Ascending aorta (tissue), 2 donors: ENCODE data around the gene DNM1. TPM values are rescaled to one million over a fixed set of nuclear protein-coding genes. Genes with fewer than 3 reads are reported as not detected.

ENCODE experiments used
- DNase-seq, 2 donors: peaks; one replicate each; pipeline ENCODE4 v3.0.0-alpha.2; 2019; ENCODE audit warnings: low spot score in 2 of 2
- H3K27ac ChIP-seq, 2 donors: fragments of 200-600 bp; sonication (generic); one replicate each; pipeline ENCODE4 v1.5.1; 2016 to 2017; ENCODE audit warnings: mild to moderate bottlenecking in 1 of 2
- H3K27me3 ChIP-seq: fragments of 200-600 bp; sonication (generic); one replicate; pipeline ENCODE4 v1.5.1; 2017
- H3K36me3 ChIP-seq, 2 donors: fragments of 200-600 bp; sonication (generic); one replicate each; pipeline ENCODE4 v1.5.1; 2016
- H3K4me1 ChIP-seq, 2 donors: fragments of 200-600 bp; sonication (generic); one replicate each; pipeline ENCODE4 v1.5.1; 2016 to 2017; ENCODE audit warnings: mild to moderate bottlenecking in 1 of 2
- H3K4me3 ChIP-seq, 2 donors: fragments of 200-600 bp; sonication (generic); one replicate each; pipeline ENCODE4 v1.5.1; 2016 to 2017; ENCODE audit warnings: mild to moderate bottlenecking in 1 of 2
- H3K9me3 ChIP-seq, 2 donors: fragments of 200-600 bp; sonication (generic); one replicate each; pipeline ENCODE4 v1.5.1; 2016
- CTCF ChIP-seq, 3 experiments: fragments of 200-600 bp in 2 of 3; fragments of 450-650 bp in 1 of 3; sonication (generic) in 2 of 3; IDR thresholded peaks; one replicate each; pipeline ENCODE4 v1.5.1; 2016 to 2019; ENCODE audit warnings: antibody characterized with exemption in 3 of 3, mild to moderate bottlenecking in 1 of 3, moderate library complexity in 1 of 3
- intact Hi-C: fragments of 100-400 bp; cut with DNase I; formaldehyde crosslinking; loops from one replicate; pipeline ENCODE4 v1.15.1; 2023
- total RNA-seq: library from RNA; depleted of rRNA; stranded (reverse); fragments of >200 nt; gene quantifications from one replicate; pipeline ENCODE4 v1.1.0, GENCODE V29; 2016

Gene DNM1
- total RNA-seq, 1 donor from 2014 or later = 31.9 TPM

DNA sequence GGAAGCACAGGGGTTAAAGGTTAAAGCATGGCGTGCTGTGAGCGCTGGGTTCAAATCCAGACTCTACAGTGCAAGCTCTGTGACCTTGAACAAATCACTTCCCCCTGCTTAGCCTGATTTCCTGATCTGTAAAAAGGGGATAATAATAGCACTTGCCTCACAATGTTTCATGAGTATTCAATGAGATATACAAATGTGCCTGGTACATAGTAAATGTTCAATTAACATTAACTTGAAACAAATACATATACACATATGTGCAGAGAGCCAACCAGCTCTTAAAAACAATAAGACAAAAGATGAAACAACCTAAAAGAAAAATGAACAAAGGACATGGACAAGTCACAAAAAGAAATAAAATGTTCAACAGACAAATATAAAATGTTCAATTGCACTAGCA lies 15.8 kb upstream of the DNM1 start:
- H3K4me1 ChIP-seq = peaks cover 0 to 9% of the 10 kb centered on the region in 2 donors
- no peaks in the 10 kb centered on the region for H3K27me3 ChIP-seq
- intact Hi-C loops = no loop called here
- H3K36me3 ChIP-seq = peaks cover 44% of the 10 kb centered on the region in 2 donors
- H3K27ac ChIP-seq = no peak overlapping the region
- TF ChIP-seq CTCF (IDR thresholded peaks at IDR 0.05) = no peak
- no peak for DNase-seq
- no peaks in the 10 kb centered on the region for H3K9me3 ChIP-seq
- H3K4me3 ChIP-seq = no peak overlapping the region

GRCh38 chr9:128188209-128188608 lies 15.0 kb upstream of the DNM1 start:
- Histone ChIP-seq H3K4me3 (no peak overlapping the region), H3K36me3 (peaks cover 38 to 40% of the 10 kb centered on the region in 2 donors), H3K4me1 (peaks cover 0 to 13% of the 10 kb centered on the region in 2 donors), H3K27ac (no peak overlapping the region), H3K9me3 (no peaks in the 10 kb centered on the region), H3K27me3 (no peaks in the 10 kb centered on the region)
- intact Hi-C loops = no loop called here
- no peak for TF ChIP-seq CTCF (IDR thresholded peaks at IDR 0.05)
- no peak for DNase-seq

DNA sequence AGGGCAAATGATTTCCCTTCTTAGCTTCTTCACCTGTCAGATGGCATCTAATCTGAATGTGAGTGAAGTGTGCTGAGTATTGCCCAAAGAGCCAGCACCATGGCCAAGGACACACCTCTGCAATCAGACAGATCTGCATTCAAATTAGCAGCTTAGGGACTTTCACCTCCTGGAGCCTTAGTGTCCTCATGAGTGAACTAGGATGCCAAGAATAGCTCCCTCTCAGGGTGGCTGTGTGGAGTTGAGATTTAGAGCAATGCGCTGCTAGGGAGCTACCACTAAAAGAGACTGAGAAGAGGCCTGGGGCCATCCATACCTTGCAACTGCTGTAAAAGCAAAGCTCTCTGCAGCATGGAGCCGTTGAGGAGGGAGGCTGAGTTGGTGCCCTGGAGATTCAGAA lies 13.2 kb upstream of the DNM1 start:
- Histone ChIP-seq H3K27me3 (no peaks in the 10 kb centered on the region), H3K4me1 (peaks cover 0 to 13% of the 10 kb centered on the region in 2 donors), H3K36me3 (peaks cover 20 to 25% of the 10 kb centered on the region in 2 donors), H3K4me3 (peak overlapping the region; percentile 69 to 97), H3K9me3 (no peaks in the 10 kb centered on the region), H3K27ac (no peak overlapping the region)
- DNase-seq = no peak
- TF ChIP-seq CTCF (IDR thresholded peaks at IDR 0.05) = no peak
- intact Hi-C loops = loop anchor here (5.0 kb wide), 1 partner anchor 87 kb away; the partner anchor contains the start of genes GOLGA2 and SWI5

GRCh38 chr9:128190516-128191405 lies 12.4 kb upstream of the DNM1 start:
- no peak for DNase-seq
- Histone ChIP-seq H3K27ac (peak overlapping the region; percentile 77), H3K27me3 (no peaks in the 10 kb centered on the region), H3K4me1 (peaks cover 0 to 13% of the 10 kb centered on the region in 2 donors), H3K36me3 (peaks cover 14 to 20% of the 10 kb centered on the region in 2 donors), H3K9me3 (no peaks in the 10 kb centered on the region), H3K4me3 (peak overlapping the region; percentile 69 to 97)
- TF ChIP-seq CTCF (IDR thresholded peaks at IDR 0.05) = no peak
- intact Hi-C loops = loop anchor here (1.0 to 5.0 kb wide), 2 partner anchors 13 to 87 kb away; partner anchors contain the start of genes DNM1, GOLGA2 and SWI5

GRCh38 chr9:128191406-128192046 lies 11.7 kb upstream of the DNM1 start, which contains the start of gene CIZ1:
Gene CIZ1, minus strand, starts transcription at chr9:128191572. Its CDS starts 715 bp downstream, at chr9:128190857.
- no peaks in the 10 kb centered on the region for H3K9me3 ChIP-seq
- peaks cover 0 to 13% of the 10 kb centered on the region in 2 donors for H3K4me1 ChIP-seq
- no peaks in the 10 kb centered on the region for H3K27me3 ChIP-seq
- H3K27ac ChIP-seq = peak within 1 kb of the TSS; percentile 77
- peaks cover 14 to 15% of the 10 kb centered on the region in 2 donors for H3K36me3 ChIP-seq
- DNase-seq = peak in 1 of 2 donors; percentile 89
- H3K4me3 ChIP-seq = peak within 1 kb of the TSS; percentile 69 to 97
- TF ChIP-seq CTCF (IDR thresholded peaks at IDR 0.05) = peak; percentile 76 to 81 (median 78)
- intact Hi-C loops = loop anchor here (1.0 to 5.0 kb wide), 2 partner anchors 12 to 86 kb away; partner anchors contain the start of genes DNM1, GOLGA2 and SWI5
